ENCODE results near the gene MCM3AP. TPM values are rescaled to one million over a fixed set of nuclear protein-coding genes. Genes with fewer than 3 reads are reported as not detected.

MCM3AP gene
- total and polyA plus RNA-seq, 9 of the 15 experiments (the other 6 are each of a cell fraction or from before 2014, with no cell fraction given) = 6.5 to 179 (median 69.6) TPM

DNA sequence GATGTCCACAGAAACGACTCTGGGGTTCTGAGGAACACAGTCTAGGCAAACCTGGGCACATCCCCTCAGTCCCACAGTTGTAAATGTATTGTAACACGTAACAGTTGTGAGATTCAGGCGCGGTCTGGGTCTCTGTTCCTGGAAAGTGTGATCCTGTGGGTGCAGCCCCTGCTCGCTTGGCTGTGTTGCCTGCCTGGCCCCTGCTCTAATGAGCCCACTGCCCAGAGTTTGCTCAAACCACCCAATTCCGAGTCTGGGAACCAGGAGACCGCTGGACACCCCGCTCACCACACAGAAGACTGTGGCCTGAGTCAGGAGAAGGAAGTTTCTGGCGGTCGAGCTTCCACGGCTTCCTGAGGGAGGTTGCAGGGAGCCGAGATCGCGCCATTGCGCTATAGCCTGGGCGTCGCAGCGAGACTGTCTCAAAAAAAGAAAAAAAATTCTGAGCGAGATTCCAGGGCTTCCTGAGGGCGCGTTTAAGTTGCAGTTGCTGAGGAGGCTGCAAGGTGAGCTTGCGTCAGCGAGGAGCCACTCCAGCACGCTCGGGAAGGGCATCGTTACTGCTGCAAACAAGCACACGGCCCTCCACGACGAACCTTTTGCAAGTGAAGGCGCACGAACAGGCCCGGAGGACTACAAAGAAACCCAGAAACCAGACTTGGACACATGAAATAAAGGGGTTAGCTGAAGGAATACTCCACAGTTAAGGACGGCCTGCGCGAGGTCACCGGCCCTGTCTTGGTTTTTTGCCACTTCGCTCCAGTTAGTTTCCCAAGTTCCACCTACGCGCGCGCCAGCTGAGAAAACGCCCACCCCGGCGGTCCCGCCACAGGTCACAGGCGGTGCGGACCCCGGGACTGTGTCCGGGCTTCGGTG lies 37.2 kb upstream of the MCM3AP start (continued):
- TF ChIP-seq TAF7 (tag; IDR thresholded peaks at IDR 0.05) (no peak), SETDB1 (IDR thresholded peaks at IDR 0.05; ENCODE audit: low read length) (no peak), ZBED1 (IDR thresholded peaks at IDR 0.05) (no peak), RAD51 (IDR thresholded peaks at IDR 0.05; ENCODE audit: borderline replicate concordance, low read depth) (no peak), CBFB (CRISPR knock-in tag; IDR thresholded peaks at IDR 0.05) (no peak), NRF1 (conservative IDR thresholded peaks at IDR 0.05 in 1 of 2, IDR thresholded peaks at IDR 0.05 in 1 of 2) (peak; percentile 31 to 43; a peak in 2 of 4 replicates), HMG20A (CRISPR knock-in tag; conservative IDR thresholded peaks at IDR 0.05) (no peak)
- TF ChIP-seq, protein P1, sequence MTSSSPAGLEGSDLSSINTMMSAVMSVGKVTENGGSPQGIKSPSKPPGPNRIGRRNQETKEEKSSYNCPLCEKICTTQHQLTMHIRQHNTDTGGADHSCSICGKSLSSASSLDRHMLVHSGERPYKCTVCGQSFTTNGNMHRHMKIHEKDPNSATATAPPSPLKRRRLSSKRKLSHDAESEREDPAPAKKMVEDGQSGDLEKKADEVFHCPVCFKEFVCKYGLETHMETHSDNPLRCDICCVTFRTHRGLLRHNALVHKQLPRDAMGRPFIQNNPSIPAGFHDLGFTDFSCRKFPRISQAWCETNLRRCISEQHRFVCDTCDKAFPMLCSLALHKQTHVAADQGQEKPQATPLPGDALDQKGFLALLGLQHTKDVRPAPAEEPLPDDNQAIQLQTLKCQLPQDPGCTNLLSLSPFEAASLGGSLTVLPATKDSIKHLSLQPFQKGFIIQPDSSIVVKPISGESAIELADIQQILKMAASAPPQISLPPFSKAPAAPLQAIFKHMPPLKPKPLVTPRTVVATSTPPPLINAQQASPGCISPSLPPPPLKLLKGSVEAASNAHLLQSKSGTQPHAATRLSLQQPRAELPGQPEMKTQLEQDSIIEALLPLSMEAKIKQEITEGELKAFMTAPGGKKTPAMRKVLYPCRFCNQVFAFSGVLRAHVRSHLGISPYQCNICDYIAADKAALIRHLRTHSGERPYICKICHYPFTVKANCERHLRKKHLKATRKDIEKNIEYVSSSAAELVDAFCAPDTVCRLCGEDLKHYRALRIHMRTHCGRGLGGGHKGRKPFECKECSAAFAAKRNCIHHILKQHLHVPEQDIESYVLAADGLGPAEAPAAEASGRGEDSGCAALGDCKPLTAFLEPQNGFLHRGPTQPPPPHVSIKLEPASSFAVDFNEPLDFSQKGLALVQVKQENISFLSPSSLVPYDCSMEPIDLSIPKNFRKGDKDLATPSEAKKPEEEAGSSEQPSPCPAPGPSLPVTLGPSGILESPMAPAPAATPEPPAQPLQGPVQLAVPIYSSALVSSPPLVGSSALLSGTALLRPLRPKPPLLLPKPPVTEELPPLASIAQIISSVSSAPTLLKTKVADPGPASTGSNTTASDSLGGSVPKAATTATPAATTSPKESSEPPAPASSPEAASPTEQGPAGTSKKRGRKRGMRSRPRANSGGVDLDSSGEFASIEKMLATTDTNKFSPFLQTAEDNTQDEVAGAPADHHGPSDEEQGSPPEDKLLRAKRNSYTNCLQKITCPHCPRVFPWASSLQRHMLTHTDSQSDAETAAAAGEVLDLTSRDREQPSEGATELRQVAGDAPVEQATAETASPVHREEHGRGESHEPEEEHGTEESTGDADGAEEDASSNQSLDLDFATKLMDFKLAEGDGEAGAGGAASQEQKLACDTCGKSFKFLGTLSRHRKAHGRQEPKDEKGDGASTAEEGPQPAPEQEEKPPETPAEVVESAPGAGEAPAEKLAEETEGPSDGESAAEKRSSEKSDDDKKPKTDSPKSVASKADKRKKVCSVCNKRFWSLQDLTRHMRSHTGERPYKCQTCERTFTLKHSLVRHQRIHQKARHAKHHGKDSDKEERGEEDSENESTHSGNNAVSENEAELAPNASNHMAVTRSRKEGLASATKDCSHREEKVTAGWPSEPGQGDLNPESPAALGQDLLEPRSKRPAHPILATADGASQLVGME (CRISPR knock-in tag; IDR thresholded peaks at IDR 0.05) = 0 out of 2 replicates have a peak, but pooled peaks have one; percentile 30
- TF ChIP-seq, protein P2, sequence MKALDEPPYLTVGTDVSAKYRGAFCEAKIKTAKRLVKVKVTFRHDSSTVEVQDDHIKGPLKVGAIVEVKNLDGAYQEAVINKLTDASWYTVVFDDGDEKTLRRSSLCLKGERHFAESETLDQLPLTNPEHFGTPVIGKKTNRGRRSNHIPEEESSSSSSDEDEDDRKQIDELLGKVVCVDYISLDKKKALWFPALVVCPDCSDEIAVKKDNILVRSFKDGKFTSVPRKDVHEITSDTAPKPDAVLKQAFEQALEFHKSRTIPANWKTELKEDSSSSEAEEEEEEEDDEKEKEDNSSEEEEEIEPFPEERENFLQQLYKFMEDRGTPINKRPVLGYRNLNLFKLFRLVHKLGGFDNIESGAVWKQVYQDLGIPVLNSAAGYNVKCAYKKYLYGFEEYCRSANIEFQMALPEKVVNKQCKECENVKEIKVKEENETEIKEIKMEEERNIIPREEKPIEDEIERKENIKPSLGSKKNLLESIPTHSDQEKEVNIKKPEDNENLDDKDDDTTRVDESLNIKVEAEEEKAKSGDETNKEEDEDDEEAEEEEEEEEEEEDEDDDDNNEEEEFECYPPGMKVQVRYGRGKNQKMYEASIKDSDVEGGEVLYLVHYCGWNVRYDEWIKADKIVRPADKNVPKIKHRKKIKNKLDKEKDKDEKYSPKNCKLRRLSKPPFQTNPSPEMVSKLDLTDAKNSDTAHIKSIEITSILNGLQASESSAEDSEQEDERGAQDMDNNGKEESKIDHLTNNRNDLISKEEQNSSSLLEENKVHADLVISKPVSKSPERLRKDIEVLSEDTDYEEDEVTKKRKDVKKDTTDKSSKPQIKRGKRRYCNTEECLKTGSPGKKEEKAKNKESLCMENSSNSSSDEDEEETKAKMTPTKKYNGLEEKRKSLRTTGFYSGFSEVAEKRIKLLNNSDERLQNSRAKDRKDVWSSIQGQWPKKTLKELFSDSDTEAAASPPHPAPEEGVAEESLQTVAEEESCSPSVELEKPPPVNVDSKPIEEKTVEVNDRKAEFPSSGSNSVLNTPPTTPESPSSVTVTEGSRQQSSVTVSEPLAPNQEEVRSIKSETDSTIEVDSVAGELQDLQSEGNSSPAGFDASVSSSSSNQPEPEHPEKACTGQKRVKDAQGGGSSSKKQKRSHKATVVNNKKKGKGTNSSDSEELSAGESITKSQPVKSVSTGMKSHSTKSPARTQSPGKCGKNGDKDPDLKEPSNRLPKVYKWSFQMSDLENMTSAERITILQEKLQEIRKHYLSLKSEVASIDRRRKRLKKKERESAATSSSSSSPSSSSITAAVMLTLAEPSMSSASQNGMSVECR (CRISPR knock-in tag; IDR thresholded peaks at IDR 0.05) = no peak; the same call in 1 of the 2 replicates
- TF ChIP-seq, protein P3, sequence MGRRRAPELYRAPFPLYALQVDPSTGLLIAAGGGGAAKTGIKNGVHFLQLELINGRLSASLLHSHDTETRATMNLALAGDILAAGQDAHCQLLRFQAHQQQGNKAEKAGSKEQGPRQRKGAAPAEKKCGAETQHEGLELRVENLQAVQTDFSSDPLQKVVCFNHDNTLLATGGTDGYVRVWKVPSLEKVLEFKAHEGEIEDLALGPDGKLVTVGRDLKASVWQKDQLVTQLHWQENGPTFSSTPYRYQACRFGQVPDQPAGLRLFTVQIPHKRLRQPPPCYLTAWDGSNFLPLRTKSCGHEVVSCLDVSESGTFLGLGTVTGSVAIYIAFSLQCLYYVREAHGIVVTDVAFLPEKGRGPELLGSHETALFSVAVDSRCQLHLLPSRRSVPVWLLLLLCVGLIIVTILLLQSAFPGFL (CRISPR knock-in tag; IDR thresholded peaks at IDR 0.05) = no peak
- TF ChIP-seq, protein P4, sequence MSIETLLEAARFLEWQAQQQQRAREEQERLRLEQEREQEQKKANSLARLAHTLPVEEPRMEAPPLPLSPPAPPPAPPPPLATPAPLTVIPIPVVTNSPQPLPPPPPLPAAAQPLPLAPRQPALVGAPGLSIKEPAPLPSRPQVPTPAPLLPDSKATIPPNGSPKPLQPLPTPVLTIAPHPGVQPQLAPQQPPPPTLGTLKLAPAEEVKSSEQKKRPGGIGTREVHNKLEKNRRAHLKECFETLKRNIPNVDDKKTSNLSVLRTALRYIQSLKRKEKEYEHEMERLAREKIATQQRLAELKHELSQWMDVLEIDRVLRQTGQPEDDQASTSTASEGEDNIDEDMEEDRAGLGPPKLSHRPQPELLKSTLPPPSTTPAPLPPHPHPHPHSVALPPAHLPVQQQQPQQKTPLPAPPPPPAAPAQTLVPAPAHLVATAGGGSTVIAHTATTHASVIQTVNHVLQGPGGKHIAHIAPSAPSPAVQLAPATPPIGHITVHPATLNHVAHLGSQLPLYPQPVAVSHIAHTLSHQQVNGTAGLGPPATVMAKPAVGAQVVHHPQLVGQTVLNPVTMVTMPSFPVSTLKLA (conservative IDR thresholded peaks at IDR 0.05) = no peak
- TF ChIP-seq, protein P5, sequence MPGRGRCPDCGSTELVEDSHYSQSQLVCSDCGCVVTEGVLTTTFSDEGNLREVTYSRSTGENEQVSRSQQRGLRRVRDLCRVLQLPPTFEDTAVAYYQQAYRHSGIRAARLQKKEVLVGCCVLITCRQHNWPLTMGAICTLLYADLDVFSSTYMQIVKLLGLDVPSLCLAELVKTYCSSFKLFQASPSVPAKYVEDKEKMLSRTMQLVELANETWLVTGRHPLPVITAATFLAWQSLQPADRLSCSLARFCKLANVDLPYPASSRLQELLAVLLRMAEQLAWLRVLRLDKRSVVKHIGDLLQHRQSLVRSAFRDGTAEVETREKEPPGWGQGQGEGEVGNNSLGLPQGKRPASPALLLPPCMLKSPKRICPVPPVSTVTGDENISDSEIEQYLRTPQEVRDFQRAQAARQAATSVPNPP (IDR thresholded peaks at IDR 0.05; ENCODE audit: borderline replicate concordance, insufficient read depth, insufficient read length) = no peak

All from K562 (cell line).